ENCODE data around the gene GSTM3.
A peak's percentile ranks its signal among the peaks of the same experiment; 100 is the strongest.

GSTM3 gene

GRCh38 chr1:109740615-109741373 is at the start of gene GSTM3:
Gene GSTM3, minus strand, starts transcription at chr1:109741038. Its CDS starts 751 bp downstream, at chr1:109740287.
- no peak for DNase-seq

GRCh38 chr1:109790329-109790728 is 49.5 kb upstream of the GSTM3 start:
- no peak for DNase-seq

- DNase-seq: no peak
Measured at GRCh38 chr1:109789551-109790180, 48.8 kb upstream of the GSTM3 start.

GRCh38 chr1:109788695-109789521 is 48.1 kb upstream of the GSTM3 start:
- DNase-seq: peak; percentile 84

GRCh38 chr1:109787845-109788601 is 47.2 kb upstream of the GSTM3 start:
- no peak for DNase-seq

GRCh38 chr1:109787211-109787844 is 46.5 kb upstream of the GSTM3 start:
- DNase-seq: no peak

- DNase-seq: peak; percentile 91
Measured at GRCh38 chr1:109786531-109787021, 45.7 kb upstream of the GSTM3 start.

GRCh38 chr1:109786112-109786480 is 45.3 kb upstream of the GSTM3 start:
- no peak for DNase-seq

GRCh38 chr1:109785446-109786111 is 44.7 kb upstream of the GSTM3 start:
- DNase-seq: peak; percentile 39

- no peak for DNase-seq
Measured at GRCh38 chr1:109784551-109785252, 43.9 kb upstream of the GSTM3 start.

- no peak for DNase-seq
Measured at GRCh38 chr1:109783436-109783835, 42.6 kb upstream of the GSTM3 start.

GRCh38 chr1:109782927-109783326 is 42.1 kb upstream of the GSTM3 start:
- DNase-seq: no peak

- no peak for DNase-seq
Measured at GRCh38 chr1:109782514-109782913, 41.7 kb upstream of the GSTM3 start.

- no peak for DNase-seq
Measured at GRCh38 chr1:109781806-109782205, 41.0 kb upstream of the GSTM3 start.

- DNase-seq: no peak
Measured at GRCh38 chr1:109780982-109781381, 40.1 kb upstream of the GSTM3 start.

- no peak for DNase-seq
Measured at GRCh38 chr1:109777980-109778625, 37.3 kb upstream of the GSTM3 start.

GRCh38 chr1:109777436-109777835 is 36.6 kb upstream of the GSTM3 start:
- no peak for DNase-seq

GRCh38 chr1:109776911-109777310 is 36.1 kb upstream of the GSTM3 start:
- peak; percentile 91 for DNase-seq

- DNase-seq: no peak
Measured at GRCh38 chr1:109776206-109776835, 35.5 kb upstream of the GSTM3 start.

- DNase-seq: no peak
Measured at GRCh38 chr1:109775398-109775797, 34.6 kb upstream of the GSTM3 start.

Data from hematopoietic multipotent progenitor cell treated with erythropoietin and hydrocortisone succinate and interleukin-3 and kit ligand, for 6 days (in vitro differentiated cells).